ENCODE results near the gene LRCH1.
"Not testable (repeated sequence)": the region's sequence is repeated elsewhere in the genome, so short reads cannot be mapped to it uniquely, and the experiment has no call there.

LRCH1 gene

GRCh38 chr13:46552889-46553520 is at the start of gene LRCH1:
LRCH1 (plus strand) TSS chr13:46553170; CDS start chr13:46553397, 227 bp downstream.
- peak; percentile 81 to 86 for DNase-seq

DNA sequence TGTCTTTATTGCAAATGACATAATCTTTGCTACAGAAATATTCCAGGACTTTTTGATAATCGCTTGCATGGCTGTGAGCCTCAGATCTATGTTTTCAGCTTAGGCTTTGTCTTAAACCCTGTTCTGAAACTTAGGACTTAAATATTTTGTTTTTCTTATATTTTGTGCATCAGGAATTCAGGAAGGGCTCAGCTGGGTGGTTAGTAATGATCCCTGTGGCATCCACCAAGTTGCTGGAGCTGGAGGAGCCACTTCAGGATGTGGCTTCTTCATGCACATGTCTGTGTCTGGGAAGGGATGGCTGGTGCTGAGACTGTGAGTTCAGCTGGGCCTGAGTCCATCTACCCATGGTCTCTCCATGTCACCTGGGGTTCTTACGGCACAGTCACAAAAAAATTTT is 48.9 kb upstream of the LRCH1 start:
- no peak for DNase-seq

GRCh38 chr13:46507981-46508380 is 45.0 kb upstream of the LRCH1 start:
- DNase-seq, result no peak

DNA sequence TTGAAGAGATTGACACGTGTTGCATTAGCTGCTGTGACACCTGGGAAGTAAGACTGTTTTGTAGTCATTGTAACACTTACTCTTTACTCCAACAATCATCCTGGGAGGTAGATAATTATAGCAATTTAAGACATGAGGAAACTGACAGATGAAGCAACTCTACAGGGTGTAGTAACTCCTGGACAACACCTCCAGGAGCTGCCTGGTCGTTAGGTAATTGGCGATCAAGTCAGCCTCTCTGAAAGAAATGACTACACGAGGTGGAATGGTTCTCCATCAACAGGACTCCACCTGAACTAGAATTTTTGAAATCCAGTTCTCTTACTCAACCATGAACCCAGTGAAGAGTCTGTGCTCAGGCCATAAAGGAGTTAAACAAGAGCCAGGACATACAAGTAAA is 43.0 kb upstream of the LRCH1 start:
- DNase-seq, result no peak

DNA sequence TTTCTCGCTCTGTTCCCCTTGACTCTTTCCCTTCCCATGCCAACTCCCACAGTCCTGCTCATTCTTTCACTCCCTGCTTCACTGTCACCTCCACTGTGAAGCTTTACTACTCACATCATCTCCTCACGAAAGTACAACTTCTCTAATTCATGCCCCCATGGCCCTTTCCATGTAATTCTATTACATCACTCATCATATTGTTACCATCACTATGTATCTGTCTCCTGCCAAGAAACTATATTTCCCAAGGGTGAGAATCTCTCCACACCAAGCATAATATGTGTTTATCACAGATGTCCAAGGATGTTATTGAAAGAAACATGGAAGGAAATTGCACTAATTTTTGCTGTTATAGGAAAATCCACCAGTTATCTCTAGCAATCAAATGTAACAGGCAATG is 37.2 kb upstream of the LRCH1 start:
- no peak for DNase-seq

DNA sequence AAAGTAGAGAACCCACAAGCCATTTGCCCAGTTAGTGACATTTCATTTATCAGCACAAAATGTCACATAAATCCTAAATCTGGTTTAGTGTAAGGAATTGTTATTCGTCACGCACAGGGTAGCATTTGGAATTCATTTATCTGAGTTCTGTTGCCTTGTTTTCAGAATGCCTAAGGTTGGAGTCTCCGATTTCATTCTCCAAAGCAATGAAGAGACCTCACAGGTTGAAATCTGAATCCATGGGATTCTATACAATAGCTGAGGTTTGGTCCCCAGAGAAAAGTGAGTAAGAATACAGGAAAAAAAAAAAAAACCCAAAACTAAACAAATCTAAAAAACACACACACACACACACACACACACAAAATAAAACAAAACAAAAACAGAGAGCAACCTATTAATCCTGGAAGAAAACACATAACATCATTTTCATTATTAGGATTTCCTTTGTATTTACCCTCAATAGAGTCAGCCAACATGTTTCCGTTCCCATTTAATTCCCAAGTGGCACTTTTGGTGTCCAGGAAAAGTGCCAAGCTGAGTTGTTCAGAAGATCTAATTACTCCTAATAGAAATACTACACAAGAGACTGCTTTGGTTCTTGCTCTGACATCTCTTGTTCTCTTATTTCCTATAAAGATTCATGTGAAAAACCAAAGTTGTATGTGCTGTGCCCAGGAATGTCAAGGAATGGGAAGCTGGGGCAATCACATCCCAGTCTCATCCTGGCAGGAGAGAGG is 36.2 kb upstream of the LRCH1 start:
- DNase-seq, result peak in 1 of 2 experiments; percentile 8

DNA sequence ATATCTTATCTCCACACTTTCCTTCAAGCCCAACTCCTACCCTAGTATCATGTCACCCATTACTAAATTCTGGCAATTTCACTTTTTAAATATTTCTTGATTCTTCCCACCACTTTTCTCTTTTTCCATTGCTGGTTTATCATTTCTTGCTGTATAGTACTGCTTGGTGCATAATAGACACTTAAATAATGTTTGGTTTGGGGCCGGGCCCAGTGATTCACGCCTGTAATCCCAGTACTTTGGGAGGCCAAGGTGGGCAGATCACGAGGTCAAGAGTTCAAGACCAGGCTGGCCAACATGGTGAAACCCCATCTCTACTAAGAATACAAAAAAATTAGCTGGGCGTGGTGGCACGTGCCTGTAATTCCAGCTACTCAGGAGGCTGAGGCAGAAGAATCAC is 35.2 kb upstream of the LRCH1 start:
- DNase-seq, result not testable (repeated sequence)

DNA sequence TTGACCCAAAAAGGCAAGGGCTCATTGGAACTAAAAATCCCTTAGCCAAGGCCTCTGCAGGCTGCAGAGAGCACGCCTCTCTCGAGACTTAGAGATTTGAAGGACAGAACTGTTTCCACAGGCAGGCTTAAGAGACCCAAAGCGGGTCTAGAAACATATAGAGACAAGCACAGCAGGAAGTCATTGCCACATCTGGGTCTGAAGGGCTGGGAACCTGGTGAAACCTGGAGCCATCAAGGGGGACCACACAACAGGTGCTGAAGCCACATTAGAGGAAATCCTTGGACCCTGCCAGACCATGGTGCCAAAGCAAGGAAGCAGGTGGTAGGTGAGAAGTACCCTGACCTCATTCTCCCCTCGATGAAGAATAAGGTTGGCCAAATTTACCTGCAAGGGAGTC is 33.8 kb upstream of the LRCH1 start:
- DNase-seq, result no peak

DNA sequence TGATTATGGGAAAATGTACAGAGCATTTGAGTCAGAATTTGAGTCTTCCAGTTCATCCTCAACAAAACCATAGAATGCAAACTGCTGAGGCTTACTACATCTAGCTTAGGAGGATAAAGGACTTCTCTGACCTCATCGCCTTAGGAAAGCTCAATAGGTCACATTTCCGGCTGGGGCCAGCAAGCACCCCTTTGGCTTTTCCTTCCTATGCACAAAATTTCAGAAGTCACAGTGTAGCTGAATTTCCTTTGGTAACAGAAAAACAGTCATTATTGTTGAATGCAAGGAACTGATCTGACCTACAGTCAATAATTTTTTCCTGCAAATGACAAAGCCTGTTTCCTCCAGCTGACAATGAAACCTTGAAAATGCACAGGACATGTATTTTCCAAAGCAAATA is 32.8 kb upstream of the LRCH1 start:
- DNase-seq, result no peak

- DNase-seq, result no peak
Measured at GRCh38 chr13:46521486-46521885, 31.5 kb upstream of the LRCH1 start.

GRCh38 chr13:46521921-46522747 is 30.8 kb upstream of the LRCH1 start:
- DNase-seq, result no peak

DNA sequence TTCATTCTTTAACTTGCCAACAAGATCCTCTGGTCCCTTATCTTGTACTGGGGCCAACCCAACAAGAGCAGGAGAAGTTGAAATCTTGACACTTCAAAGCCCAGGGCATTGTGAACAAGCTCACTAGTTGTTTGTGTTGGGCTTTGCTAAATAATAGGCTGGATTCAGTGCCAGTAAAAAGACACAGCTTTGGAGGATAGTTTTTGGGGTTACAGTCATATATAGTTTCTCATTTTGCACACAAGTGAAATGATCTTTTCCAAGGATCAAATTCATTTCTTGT is 30.3 kb upstream of the LRCH1 start:
- no peak for DNase-seq

DNA sequence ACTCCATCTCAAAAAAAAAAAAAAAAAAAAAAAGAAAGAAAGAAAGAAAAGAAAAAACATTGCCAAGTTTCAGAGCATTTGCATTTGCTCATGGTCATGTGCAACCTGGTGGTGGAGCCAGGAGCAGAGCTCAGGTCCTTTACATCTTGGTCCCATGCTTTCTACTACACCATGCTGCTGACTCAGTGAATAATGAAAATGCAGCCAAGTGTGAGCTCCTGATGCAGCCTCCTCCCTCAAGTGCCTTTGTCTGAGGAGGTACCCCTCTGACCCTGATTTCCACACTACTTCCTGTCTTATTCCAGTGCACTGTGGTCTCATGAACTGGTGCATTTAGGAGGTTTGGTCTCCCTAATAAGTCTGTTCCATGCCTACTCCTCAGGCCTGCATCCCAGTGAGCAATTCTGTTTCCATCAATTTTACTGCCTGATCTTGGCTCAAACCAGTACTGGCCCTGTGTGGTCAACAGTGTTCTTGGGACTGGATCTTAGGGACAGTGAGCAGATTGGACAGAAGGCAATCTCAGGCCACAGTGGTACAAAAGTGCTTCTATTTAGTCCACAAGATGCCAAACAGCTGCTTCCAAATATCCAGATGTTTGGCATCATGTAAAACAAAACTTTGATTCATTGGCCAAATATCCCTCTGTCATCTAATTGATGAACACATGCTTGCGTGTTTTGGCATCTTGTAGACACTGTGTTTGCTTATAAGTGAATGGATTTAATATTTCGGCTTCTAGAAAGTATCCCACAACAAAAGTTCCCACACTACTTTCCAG is 28.8 kb upstream of the LRCH1 start:
- DNase-seq, result no peak

GRCh38 chr13:46526100-46526735 is 26.8 kb upstream of the LRCH1 start:
- DNase-seq, result no peak

DNA sequence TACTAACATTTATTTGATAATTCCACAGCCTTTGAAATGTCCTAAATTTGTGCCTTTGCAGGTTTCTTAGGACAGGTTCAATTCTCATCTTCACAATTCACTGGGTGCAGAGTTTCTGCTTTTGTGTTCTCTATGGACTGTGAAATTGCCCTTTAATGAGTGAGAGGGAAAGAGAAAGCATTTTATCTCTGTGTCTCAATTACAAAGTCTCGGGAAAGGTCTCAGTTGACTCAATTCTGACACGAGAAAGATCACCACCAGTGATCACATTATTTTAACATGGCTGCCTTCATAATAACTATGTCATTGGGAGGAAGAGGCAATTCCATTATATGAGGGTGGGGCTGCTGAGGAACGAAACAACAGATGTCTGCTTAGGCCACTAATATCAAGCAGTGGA is 26.2 kb upstream of the LRCH1 start:
- no peak for DNase-seq

- no peak for DNase-seq
Measured at GRCh38 chr13:46527237-46527636, 25.7 kb upstream of the LRCH1 start.

DNA sequence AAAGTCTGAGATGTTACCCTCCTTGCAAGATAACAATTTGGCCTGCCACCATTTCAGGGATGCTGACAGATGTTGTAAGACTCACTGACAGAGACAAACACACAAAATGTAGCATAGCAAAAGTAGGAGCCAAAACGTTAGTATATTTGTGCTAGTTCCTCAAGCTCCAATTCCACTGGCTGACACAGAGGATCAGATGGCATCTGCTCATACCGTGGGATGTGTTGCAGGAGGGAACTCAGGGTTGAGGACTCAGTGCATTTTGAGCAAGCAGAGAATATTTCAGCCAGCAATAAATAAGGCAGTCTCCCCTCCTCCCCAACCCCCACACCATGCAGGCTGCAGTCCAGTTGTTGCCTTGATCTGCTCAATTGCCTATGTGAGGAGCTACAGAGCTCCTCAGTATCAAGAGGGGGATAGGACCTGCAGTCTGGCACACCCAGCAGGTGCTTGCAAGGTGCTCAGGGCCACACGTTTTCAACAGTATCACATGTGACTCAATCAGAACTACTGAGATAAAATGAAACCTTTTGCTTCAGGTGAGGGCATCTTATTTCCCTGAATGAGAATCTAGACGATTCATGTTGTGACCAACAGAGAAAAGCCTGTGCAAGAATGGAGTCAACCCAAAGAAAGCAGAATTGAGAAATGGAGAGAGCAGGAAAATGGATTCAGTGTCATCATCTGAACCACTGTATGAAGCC is 23.6 kb upstream of the LRCH1 start:
- no peak for DNase-seq

- DNase-seq, result no peak
Measured at GRCh38 chr13:46530084-46530935, 22.7 kb upstream of the LRCH1 start.

DNA sequence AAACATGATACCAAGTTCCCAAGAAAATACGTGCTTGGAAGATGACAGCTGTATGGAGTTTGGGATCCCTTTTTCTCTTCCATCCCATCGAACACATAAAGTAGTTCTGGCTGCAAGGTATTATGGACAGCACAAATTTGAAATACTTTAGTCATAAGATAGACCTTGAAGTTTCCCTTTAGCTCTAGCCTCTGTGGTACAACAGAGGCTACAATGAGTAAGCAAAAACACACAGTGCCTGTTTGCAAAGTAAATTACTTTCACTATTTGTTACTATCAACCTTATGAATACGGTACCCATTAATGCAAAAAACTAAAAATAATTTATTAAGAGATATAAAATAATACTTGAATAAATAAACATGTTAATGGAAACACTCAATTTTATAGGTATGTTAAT is 21.0 kb upstream of the LRCH1 start:
- no peak for DNase-seq

DNA sequence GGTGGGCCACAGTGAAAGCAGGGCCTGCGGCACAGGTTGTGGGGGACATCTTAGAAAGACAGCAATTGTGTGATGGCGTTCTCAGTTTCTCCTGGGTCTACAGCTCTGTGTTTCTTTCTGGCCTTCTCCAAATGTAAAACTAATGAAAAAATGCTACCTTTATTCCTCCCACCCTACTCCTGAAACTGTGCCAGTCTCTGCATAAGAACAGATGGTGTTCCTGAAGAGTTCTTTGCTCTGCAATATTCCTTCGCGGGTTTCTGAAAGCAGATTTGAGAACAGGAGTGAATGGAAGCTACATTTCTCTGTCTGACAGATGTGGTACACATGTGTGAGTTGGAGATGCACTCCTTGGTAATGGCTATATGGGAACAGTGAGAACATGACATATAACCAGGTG is 18.0 kb upstream of the LRCH1 start:
- DNase-seq, result no peak

DNA sequence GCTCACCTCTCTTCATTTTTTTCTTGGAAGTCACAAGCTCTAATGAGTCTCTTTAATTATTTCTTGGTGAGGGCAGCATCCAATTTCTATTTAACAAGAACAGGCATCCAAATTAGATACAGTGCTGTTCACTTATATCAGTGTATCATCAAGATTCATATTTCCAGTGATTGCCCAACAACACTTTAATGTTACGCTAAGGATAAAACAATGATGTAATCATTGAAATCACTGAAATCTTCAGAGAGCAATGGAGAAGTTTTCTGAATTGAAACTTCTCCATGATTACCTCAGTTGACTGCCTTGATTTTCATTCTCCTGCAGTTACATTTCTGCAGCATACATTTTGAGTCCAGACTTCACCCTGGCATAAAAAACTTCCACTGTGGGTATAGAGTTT is 17.1 kb upstream of the LRCH1 start:
- no peak for DNase-seq

All from NCI-H2081 (cell line).